Gastroesophageal sphincter (tissue), 4 donors: ENCODE results near the gene GFRA3. TPM values are rescaled to one million over a fixed set of nuclear protein-coding genes. Genes with fewer than 3 reads are reported as not detected.

Source experiments
- ATAC-seq: fragments of 150-250 bp; one replicate; pipeline ENCODE4 v1.9.1; 2016; ENCODE audit warnings: mild to moderate bottlenecking, moderate library complexity
- H3K27ac ChIP-seq, 4 donors: fragments of 200-600 bp; sonication (generic) in 3 of 4; 1 replicate in 3 of 4; 2 replicates in 1 of 4; pipeline ENCODE4 v1.5.1; 2016 to 2019
- H3K27me3 ChIP-seq: fragments of 200-600 bp; sonication (generic); one replicate; pipeline ENCODE4 v1.5.1; 2019
- H3K36me3 ChIP-seq, 2 donors: fragments of 200-600 bp; sonication (generic); one replicate each; pipeline ENCODE4 v1.5.1; 2019; ENCODE audit warnings: control low read depth in 1 of 2
- H3K4me1 ChIP-seq, 3 donors: fragments of 200-600 bp; sonication (generic); 1 replicate in 2 of 3; 2 replicates in 1 of 3; pipeline ENCODE4 v1.5.1; 2016 to 2019; ENCODE audit warnings: control low read depth in 2 of 3
- H3K4me3 ChIP-seq, 2 donors: fragments of 200-600 bp; sonication (generic); one replicate each; pipeline ENCODE4 v1.5.1; 2019; ENCODE audit warnings: mild to moderate bottlenecking in 1 of 2, moderate library complexity in 1 of 2
- H3K9me3 ChIP-seq, 3 donors: fragments of 200-600 bp; sonication (generic); one replicate each; pipeline ENCODE4 v1.5.1; 2017 to 2019; ENCODE audit warnings: control low read depth in 2 of 3
- CTCF ChIP-seq, 4 experiments: fragments of 200-600 bp in 2 of 4; fragments of 450-650 bp in 2 of 4; sonication (generic) in 1 of 4; IDR thresholded peaks; one replicate each; pipeline ENCODE4 v1.5.1; 2017 to 2019; ENCODE audit warnings: antibody characterized with exemption in 4 of 4, mild to moderate bottlenecking in 2 of 4, moderate library complexity in 2 of 4
- EP300 ChIP-seq: sonication (generic); formaldehyde crosslinking; IDR thresholded peaks from one replicate; pipeline ENCODE4 v1.6.1; 2017; ENCODE audit warnings: antibody characterized with exemption, mild to moderate bottlenecking
- POLR2A ChIP-seq, 2 donors: fragments of 450-650 bp; IDR thresholded peaks; one replicate each; pipeline ENCODE4 v1.6.1; 2017; ENCODE audit warnings: antibody characterized with exemption in 2 of 2, mild to moderate bottlenecking in 2 of 2, moderate library complexity in 1 of 2
- POLR2AphosphoS5 ChIP-seq: sonication (generic); formaldehyde crosslinking; IDR thresholded peaks from one replicate; pipeline ENCODE4 v1.6.1; 2017; ENCODE audit warnings: antibody characterized with exemption
- WGBS, 2 donors: methylation state at CpG; one replicate each; pipeline ENCODE4 v1.1.5; 2018; ENCODE audit warnings: low coverage in 1 of 2; 5-methylcytosine and 5-hydroxymethylcytosine counted together
- total RNA-seq, 4 donors: library from RNA; depleted of rRNA; stranded (reverse); fragments of >200 nt; gene quantifications; one replicate each; pipeline ENCODE4 v1.1.0, GENCODE V29; 2016

The GFRA3 gene
- total RNA-seq, 4 donors from 2014 or later = 0.40 to 6.4 (median 1.7) TPM

- Histone ChIP-seq H3K27me3 (no peaks in the 10 kb centered on the region), H3K27ac (no peak overlapping the region), H3K4me3 (no peak overlapping the region), H3K36me3 (no peaks in the 10 kb centered on the region), H3K4me1 (no peaks in the 10 kb centered on the region), H3K9me3 (no peaks in the 10 kb centered on the region)
- no peak for TF ChIP-seq EP300
- no peak for TF ChIP-seq POLR2AphosphoS5
- TF ChIP-seq POLR2A (IDR thresholded peaks at IDR 0.05) = no peak
- TF ChIP-seq CTCF (IDR thresholded peaks at IDR 0.05) = no peak
- WGBS, 2 donors = 78 to 96% methylated on average over 3 to 6 of the region's 6 CpGs
- no peak for ATAC-seq
Observed at GRCh38 chr5:138303372-138303771, 29.0 kb upstream of the GFRA3 start.

GRCh38 chr5:138289296-138289695, 14.9 kb upstream of the GFRA3 start:
- no peak overlapping the region for H3K27ac ChIP-seq
- no peaks in the 10 kb centered on the region for H3K36me3 ChIP-seq
- no peaks in the 10 kb centered on the region for H3K27me3 ChIP-seq
- no peaks in the 10 kb centered on the region for H3K4me1 ChIP-seq
- no peak overlapping the region for H3K4me3 ChIP-seq
- H3K9me3 ChIP-seq = no peaks in the 10 kb centered on the region
- TF ChIP-seq POLR2A (IDR thresholded peaks at IDR 0.05) = no peak
- WGBS, 2 donors = 80 to 100% methylated on average over 1 to 3 of the region's 3 CpGs
- no peak for ATAC-seq

- no CpG with 5 or more reads among the region's 1 CpG for WGBS, 2 donors
- Histone ChIP-seq H3K4me3 (no peak overlapping the region), H3K27me3 (no peaks in the 10 kb centered on the region), H3K9me3 (no peaks in the 10 kb centered on the region), H3K27ac (no peak overlapping the region), H3K4me1 (no peaks in the 10 kb centered on the region), H3K36me3 (no peaks in the 10 kb centered on the region)
- no peak for ATAC-seq
- TF ChIP-seq EP300 = no peak
- TF ChIP-seq POLR2A (IDR thresholded peaks at IDR 0.05) = no peak
- TF ChIP-seq POLR2AphosphoS5 = no peak
- no peak for TF ChIP-seq CTCF (IDR thresholded peaks at IDR 0.05)
Observed at GRCh38 chr5:138287246-138287645, 12.8 kb upstream of the GFRA3 start.

- TF ChIP-seq CTCF (IDR thresholded peaks at IDR 0.05) (peak in 3 of 4 experiments; percentile 44 to 64 (median 48)), POLR2AphosphoS5 (no peak), EP300 (no peak), POLR2A (IDR thresholded peaks at IDR 0.05) (no peak)
- Histone ChIP-seq H3K4me1 (no peaks in the 10 kb centered on the region), H3K27me3 (no peaks in the 10 kb centered on the region), H3K27ac (no peak overlapping the region), H3K9me3 (no peaks in the 10 kb centered on the region), H3K36me3 (no peaks in the 10 kb centered on the region), H3K4me3 (no peak overlapping the region)
- 80 to 100% methylated on average over 2 to 3 of the region's 7 CpGs for WGBS, 2 donors
- peak; percentile 31 for ATAC-seq
Observed at GRCh38 chr5:138282920-138283742, 8.7 kb upstream of the GFRA3 start.

- H3K4me1 ChIP-seq = no peaks in the 10 kb centered on the region
Observed at GRCh38 chr5:138280915-138281314, 6.5 kb upstream of the GFRA3 start.

More at GRCh38 chr5:138280915-138281314, 6.5 kb upstream of the GFRA3 start:
- ATAC-seq = no peak
- no peak overlapping the region for H3K4me3 ChIP-seq
- no peaks in the 10 kb centered on the region for H3K9me3 ChIP-seq
- peaks cover 5% of the 10 kb centered on the region for H3K27me3 ChIP-seq
- H3K36me3 ChIP-seq = no peaks in the 10 kb centered on the region
- no peak for TF ChIP-seq CTCF (IDR thresholded peaks at IDR 0.05)
- TF ChIP-seq POLR2AphosphoS5 = no peak
- TF ChIP-seq EP300 = no peak
- no peak for TF ChIP-seq POLR2A (IDR thresholded peaks at IDR 0.05)
- no peak overlapping the region for H3K27ac ChIP-seq
